NCI-H1105 (cell line): ENCODE measurements around the gene EPC2.
A peak's percentile ranks its signal among the peaks of the same experiment; 100 is the strongest.

Experiments used
- DNase-seq: peaks from one replicate; lab custom pipeline; 2025; lab: John Stamatoyannopoulos, UW

Gene EPC2, protein sequence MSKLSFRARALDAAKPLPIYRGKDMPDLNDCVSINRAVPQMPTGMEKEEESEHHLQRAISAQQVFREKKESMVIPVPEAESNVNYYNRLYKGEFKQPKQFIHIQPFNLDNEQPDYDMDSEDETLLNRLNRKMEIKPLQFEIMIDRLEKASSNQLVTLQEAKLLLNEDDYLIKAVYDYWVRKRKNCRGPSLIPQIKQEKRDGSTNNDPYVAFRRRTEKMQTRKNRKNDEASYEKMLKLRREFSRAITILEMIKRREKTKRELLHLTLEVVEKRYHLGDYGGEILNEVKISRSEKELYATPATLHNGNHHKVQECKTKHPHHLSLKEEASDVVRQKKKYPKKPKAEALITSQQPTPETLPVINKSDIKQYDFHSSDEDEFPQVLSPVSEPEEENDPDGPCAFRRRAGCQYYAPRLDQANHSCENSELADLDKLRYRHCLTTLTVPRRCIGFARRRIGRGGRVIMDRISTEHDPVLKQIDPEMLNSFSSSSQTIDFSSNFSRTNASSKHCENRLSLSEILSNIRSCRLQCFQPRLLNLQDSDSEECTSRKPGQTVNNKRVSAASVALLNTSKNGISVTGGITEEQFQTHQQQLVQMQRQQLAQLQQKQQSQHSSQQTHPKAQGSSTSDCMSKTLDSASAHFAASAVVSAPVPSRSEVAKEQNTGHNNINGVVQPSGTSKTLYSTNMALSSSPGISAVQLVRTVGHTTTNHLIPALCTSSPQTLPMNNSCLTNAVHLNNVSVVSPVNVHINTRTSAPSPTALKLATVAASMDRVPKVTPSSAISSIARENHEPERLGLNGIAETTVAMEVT

DNA sequence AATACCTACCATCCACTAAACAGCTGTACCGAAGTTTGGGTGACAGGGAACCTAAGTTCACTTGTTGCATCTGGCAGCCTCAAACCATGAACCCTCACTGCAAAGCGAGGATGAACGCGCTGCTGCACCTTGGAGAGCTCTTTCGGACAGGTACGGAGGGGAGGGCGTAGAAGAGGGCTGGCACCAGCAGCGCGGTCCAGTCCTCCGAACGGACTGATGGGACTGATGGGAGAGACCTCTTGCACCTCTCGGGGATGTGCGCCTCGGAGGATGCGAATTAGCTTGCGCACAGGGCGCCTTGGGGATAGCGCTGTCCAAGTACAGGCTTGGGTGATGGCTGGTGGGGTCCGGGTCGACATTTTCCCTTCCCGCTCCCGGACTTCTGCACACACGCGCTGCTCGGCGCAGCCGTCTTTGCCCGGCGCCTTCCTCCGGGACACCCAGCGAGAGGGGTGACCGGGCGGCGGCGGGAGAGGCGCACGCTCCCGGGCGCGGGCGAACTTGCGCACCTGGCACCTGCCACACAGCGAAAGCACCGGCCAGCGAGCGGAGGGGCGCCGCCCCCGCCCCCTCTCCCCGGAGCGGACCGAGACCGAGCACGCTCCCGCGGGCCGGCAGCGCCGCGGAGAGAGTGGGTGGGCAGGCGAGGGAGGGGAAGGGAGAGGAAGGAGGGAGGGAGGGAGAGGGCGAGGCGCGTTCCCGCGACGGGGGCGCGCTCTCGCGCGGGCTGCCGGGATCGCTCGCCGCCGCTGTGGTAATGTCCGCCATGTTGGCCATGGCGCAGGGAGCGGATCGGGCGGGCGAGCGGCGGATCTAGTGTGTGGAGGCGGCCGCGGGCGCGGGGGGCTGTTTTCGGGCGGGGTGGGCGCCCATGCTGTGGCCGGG is at the start of gene EPC2:
Gene EPC2, plus strand, starts transcription at position 754 of the 885 bp plus-strand sequence. CDS start 267 bp downstream, outside the sequence.
- DNase-seq = peak; percentile 73

DNA sequence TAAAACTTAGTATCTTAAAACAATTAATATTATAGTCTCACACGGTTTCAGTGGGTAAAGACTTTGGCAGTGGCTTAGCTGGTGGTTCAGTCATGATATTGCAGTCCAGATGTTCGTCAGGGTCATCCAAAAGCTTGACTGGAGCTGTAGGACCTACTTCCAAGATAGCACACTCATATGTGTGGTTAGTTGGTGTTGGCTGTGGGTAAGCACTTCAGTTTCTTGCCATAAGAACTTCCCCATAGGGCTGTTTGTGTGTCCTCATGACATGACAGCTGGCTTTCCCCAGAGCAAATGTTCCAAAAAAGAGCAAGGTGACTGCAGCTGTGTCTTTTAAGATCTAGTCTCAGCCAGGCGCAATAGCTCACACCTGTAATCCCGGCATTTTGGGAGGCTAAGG is 48.5 kb upstream of the EPC2 start:
- DNase-seq = no peak

DNA sequence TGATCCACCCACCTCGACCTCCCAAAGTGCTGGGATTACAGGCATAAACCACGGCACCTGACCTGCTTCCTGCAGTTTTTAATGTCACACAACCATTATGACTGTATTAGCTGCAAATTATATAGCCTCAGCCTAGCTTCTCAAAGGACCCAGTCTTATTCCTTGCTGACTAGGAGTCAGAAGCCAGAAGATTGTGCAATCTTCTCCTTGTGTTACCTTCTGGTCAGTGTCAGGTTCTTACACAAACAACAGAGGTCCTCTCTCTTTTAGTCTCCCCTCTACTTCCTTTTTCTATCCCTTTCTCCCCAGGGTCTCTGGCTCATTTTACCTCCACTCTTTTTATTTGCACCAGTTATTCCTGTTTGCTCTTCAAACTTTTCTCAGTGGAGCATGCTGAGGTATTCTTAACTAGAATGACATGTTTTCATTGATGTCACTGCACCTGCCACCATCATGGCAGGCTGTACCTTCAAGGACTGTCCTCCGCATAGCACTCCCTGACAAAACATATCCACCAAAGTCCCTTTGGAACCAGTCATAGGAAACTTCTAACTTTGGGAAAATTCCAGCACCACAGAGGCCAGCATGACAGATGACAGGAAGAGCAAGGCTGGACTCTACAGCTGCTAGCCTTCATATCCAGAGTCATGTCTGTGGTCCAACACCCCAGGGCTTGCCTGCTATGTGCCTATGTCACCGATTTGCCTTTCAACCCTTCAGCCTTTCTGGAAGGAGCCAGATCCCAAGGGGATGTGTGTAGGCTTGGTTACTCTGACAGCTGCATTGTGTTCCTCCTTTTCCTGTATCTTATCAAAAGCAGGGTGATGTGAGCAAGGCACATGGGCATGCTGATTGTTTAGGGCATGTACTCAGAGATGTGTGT is 45.2 kb upstream of the EPC2 start:
- DNase-seq = no peak

DNA sequence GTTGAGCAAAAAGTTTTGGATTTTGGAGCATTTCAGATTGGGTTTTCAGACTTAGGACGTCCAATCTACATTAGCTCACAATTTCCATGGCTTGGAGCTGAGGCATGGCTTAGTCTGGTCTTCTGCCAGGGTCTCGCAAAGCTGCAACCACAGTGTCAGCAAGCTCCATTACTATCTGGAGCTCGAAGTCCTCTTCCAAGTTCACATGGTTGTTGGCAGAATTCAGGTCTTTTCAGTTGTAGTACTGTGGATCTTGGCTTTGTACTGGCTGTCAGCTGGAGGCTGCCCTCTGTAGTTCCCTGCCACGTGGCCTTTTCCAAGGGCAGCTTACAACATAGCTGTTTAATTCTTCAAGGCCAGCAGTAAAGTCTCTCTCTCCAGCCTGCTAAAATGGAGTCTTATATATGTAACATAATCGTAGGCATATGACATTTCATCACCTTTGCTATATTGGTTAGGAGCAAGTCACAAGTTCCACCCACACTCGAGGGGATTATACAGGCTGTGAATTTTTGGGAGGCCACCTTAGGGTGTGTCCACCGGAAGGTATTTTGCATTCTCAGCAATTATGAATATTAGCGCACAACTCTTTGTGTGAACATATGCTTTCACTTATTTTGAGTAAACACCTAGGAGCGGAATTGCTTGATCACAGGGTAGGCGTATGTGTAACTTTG is 41.5 kb upstream of the EPC2 start:
- no peak for DNase-seq

DNA sequence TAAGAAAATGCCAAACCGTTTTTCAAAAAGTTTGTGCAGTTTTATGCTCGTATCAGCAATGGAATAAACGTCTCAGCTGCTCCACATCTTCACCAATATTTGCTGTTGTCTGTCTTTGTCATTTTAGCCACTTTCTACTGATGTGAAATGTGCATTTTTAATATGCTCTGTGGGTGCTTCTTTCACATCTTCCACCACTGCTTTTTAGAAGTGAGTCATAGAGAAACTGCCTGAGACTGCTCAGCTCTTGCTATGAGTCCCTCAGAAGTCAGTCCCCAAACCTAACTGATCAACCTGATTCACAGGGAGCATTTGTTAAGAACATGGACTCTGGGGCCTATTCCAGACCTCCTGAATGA is 41.0 kb upstream of the EPC2 start:
- DNase-seq = no peak

DNA sequence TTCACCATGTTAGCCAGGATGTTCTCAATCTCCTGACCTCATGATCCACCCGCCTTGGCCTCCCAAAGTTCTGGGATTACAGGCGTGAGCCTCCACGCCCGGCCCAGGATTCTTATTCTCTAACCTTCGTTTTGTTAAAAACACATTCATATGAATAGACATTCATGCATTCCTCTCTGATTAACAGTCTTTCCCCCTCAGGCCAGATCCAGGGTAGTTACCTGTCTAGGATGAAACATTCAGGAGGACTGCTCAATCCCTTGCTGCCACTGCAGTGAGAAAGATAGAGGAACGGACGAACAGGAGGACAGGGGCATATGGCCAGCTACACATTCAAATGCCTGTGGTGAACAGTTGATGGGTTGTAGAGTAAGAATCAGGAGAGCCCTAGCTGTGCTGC is 39.6 kb upstream of the EPC2 start:
- DNase-seq = no peak

DNA sequence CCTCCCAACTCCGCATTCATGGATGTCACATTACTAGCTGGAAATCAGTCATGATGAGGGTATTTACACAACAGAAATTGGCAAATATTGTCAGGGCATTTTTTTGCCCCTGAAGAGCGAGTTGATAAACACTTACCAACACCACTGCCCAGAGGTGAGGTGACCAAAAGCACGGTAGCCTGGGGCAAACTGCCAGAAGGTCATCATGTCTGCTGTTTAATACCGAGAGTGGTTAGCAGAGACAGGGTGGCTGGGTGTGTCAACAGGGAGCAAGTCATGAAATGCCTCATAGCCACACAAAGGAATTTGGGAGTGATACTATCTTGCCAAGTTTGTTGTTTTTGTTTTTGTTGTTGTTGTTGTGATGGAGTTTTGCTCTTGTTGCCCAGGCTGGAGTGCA is 37.0 kb upstream of the EPC2 start:
- no peak for DNase-seq

DNA sequence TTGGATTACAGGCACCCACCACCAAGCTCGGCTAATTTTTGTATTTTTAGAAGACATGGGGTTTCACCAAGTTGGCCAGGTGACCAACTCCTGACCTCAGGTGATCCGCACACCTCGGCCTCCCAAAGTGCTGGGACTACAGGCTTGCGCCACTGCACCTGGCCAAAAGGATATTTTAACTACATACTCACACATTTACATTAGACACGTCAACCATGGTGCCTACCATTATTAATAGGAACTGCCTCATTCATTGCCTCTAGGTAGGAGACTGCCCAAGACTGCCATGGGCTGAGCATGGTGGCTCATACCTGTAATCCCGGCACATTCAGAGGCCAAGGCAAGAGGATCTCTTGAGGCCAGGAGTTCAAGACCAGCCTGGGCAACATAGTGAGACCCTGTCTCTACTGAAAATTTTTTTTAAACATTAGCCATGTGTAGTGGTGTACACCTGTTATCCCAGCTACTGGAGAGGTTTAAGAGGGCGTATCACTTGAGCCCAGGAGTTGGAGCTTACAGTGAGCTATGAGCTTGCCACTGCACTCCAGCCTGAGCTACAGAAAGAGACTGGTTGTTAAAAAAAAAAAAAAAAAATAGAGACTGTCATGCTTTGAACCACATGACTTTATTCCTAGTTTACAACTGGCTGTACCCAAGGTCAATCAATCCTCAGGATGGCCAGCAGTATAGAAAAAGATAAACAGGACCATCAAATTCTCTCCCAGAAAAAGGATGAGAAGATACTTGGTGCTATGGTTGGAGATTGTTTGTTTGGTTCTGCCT is 31.1 kb upstream of the EPC2 start:
- no peak for DNase-seq

DNA sequence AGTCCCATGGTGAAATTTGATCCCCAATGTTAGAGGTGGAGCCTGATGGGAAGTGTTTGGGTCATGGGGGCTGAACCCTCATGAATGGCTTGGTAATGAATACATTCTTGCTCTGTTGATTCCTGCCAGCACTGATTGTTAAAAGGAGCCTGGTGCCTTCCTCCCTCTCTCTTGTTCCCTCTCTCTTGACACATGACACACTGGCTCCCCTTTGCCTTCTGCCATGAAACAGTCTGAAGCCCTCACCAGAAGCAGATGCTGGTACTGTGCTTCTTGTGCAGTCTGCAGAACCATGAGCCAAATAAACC is 30.6 kb upstream of the EPC2 start:
- peak; percentile 8 for DNase-seq

DNA sequence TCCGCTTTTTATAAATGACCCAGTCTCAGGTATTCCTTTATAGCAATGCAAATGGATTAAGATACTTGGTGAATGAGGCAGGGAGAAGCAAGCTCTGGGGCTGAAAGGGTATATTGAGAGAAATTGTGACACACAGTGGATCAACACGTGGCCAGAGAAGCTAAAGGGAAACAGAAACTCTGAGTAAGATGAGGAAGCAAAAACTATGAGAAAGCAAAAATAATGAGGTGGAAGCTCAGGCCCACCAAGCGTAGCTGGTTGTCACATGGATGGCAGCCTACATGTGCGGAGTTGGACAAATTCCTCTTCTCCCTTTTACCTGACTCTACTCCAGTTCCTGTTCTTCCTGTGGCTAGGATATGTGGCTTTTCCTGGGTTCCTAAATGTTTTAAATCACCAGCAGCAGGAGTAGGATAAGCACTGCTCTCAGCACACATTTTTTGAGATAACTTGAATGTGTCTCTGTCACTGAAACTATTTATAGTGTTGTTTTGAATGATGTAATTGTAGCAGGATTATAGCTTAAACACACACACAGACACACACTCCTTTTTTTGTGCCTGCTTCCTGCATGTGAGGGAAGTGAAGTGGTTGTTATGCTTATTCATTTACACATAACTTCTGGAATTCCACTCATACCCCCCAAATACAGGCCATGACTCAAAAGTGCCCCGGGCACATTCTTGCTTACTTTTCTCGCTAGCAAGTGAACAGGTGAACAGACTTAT is 30.1 kb upstream of the EPC2 start:
- no peak for DNase-seq

DNA sequence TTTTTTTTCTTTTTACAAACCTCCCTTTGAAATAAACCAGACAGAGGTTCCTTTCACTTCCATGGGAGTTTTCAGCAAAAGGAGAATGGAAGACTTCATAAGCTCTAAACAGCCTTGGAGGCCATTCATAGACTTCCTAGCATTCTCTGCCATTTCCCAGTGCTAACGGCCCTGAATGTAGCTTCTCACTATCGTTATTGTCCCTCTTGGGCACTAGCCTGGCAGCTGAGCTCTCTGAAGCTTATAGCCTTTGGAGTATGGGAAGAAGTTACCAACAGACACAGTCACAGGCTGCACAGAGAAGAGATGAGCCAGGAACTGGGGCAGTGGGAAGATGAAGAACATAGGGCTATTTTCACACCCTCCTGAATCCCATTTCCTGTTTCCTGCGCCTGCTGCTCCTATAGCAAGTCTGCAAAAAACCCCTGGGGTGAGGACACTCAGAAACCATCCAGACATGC is 29.1 kb upstream of the EPC2 start:
- DNase-seq = no peak

DNA sequence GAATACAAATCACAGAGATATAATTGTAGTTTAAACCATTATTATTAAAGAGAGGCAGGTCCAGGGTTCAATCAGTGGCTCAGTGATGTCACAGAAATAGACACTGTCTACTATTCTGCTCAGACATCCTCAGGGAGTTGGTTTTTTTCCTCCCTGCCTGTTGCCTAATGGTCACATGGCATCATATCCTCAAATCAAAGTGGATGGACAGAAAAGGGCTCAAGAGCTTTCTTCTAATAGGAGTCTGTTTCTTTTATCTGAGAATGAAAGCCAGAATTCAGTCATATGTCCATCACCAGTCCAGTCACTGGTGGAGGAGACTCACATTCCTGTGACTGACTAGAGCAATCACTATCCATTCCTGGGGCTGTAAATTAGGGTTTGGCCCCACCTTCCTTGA is 27.9 kb upstream of the EPC2 start:
- DNase-seq = no peak

DNA sequence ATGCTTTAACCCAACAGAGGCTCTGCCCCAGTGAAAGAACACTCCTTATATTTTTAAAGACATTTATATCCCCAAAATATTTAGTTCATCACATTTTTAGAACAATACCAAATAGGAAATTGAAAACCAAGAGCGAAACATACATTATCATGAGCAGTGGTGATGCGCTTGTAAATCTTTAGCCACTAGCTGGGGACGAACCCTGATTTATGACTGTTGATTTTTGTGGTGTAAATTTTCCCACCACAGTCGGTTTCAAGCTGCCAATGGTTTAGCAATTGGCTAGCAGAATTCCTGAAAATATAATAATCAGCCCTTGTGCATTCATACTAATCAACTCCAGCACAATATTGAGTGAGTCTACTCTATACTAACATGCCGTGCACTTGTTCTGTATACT is 27.3 kb upstream of the EPC2 start:
- DNase-seq = no peak

DNA sequence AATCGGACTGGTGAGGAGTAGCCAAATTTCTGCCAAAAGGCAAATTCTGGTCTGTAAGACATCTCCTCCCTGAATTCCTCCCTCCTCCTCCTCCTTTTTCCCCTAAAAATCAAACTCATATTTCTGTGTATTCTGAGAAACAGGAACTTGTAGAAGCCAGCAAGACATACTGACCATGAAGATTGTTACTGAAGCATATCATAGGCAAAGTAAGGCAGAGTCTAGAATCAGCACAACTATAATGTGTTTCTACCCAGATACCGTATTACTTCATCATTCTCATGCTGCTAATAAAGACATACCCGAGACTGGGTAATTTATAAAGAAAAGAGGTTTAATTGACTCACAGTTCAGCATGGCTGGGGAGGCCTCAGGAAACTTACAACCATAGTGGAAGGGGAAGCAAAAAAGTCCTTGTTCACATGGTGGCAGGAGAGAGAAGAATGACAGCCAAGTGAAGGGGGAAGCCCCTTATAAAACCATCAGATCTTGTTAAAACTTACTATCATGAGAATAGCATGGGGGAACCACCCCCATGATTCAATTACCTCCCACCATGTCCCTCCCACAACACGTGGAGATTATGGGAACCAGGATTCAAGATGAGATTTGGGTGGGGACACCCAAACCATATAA is 24.9 kb upstream of the EPC2 start:
- no peak for DNase-seq

DNA sequence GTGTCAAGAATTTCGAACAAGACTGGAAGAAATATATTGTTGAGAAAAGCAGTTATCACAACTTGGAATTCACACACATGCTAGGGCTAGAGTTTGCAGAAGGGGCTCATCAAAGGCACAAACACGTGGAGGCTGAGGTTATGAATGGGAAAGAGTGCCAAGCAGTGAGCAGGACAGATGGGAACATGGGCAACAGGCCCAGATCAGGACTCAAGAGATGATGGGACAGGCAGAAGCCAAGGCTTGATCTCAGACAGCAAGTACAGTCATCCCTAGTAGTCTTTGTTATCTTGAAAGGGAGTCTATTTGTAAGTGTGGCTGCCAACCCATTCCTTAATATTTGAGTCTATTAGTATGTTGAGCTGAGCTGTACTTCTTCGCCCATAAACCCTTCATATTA is 22.2 kb upstream of the EPC2 start:
- DNase-seq = no peak

DNA sequence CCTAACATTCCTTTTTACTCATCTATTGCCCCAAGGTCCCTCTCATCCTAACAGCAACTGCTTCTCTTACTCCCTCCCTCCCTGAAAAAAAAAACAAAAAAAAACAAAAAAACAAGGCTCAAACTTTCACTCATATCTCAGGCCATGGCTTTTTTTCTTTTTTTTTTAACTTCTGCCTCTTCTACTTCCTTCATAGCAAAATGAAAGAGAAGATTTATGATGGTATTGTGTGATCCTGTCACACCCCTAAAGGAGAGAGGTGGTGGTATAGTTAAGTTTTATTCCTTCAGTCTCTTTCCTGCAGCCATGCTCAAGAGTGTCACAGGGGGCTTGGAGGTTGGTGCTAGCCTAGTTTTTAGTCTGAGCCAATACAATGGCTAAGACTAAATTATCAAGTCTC is 21.5 kb upstream of the EPC2 start:
- no peak for DNase-seq

DNA sequence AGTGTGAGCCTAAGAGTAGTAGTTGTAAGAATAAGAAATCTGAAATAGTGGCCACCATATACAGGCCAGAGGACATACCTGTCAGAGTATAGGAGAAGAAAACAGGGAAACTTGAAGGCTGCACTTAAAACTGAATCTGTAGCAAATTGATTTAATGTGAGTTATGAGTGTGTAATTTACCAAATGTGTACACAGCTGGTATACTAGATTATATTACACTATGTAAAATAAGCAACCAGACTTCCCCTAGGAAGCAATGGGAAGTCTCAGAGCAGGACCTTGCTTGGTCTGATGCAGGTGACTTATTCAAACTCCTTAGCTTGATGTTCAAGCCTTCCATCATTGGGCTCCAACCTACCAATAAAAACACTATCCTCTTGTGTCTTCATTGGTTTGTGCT is 17.3 kb upstream of the EPC2 start:
- no peak for DNase-seq

DNA sequence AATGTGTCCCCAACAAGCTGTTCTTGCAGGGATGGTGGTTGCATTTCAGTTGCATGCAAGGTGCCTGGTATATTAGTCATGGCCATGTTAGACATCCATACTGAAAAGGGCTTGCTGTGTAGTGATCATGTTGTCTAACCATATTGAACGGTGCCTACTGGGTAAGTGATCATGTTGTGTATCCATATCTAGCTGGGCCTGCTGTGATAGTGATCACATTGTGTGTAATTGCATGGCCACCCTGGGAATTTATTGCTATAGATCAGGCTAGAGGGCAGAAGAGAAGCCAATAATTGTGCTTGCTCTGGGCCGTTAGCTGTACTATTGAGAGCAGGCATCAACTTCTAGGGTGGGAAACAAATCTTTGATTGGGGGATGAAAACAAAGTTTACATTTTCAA is 9.8 kb upstream of the EPC2 start:
- no peak for DNase-seq

DNA sequence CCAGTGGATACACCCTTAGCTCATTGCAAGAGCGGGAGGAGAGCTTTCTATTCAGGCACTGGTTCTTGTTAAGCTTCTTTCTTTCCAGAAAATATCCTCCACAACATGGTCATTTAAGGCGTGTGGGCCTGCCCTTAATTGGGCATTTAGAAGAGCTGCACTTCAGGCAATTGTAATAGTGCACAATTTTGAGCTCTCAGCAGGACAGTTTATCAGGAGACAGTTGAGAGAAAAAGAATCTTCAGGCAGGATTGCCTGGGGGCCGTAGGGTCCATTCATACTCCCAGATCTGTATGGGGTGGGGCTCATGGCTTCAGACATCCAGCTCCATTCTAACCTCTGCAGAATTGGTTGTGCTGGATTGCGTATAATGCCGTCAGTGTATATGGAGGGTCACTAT is 6.0 kb upstream of the EPC2 start:
- DNase-seq = no peak
